HG03378 (cell line): ENCODE measurements around the gene KCNQ5.
"Not testable (repeated sequence)": the region's sequence is repeated elsewhere in the genome, so short reads cannot be mapped to it uniquely, and the experiment has no call there.

ENCODE experiments used
- ATAC-seq: cut with Tn5 transposase; IDR thresholded peaks from one replicate; pipeline ENCODE4 v1.9.1; 2021; ENCODE audit warnings: mild to moderate bottlenecking, moderate library complexity; ENCODE audit not compliant: unreplicated experiment

The KCNQ5 gene

GRCh38 chr6:72890671-72891070 lies 268.8 kb downstream of the KCNQ5 start:
- no peak for ATAC-seq

DNA sequence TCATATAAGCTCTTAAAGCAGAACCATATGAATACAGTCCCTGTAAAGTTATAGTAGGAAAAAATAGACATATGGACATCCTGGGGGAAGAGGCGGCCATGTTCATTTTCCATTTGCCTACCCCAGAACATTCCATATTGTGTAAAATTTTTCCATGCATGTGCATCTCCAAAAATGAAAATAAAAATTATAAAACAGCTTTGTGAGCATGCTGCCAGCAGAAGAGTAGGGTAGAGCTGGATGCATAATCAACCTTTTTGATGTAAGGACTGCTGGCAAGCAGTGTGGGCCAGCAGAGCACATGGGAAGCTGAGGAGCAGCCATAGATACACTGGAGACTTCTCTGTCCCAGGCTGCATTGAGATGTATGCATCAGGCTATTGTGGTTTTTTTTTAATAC lies 271.0 kb downstream of the KCNQ5 start:
- ATAC-seq: no peak

DNA sequence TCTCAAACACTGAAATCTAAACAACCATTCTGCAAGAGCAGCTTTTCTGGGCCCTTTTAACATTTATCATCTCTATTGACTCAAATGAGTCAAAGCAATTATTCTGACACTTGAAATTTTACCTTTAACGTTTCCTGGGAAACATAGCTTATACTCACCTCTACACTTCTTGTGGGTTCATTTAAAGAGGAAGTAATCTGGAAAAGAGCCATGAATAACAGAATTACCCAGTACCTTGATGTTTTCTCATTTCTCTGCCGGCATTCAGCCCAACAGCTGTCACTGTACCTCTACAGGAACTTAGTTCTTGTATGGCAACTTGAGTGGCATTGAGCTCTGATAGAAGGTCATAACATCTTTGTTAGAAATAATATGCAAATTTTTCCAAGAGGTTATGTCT lies 272.2 kb downstream of the KCNQ5 start:
- no peak for ATAC-seq

DNA sequence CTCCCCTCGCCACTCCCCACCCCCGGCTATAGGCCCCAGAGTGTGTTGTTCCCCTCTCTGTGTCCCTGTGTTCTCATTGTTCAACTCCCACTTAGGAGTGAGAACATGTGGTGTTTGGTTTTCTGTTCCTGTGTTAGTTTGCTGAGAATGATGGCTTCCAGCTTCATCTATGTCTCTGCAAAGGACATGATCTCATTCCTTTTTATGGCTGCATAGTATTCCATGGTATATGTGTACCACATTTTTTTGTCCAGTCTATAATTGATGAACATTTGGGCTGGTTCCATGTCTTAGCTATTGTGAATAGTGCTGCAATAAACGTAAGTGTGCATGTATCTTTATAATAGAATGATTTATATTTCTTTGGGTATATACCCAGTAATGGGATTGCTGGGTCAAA lies 276.4 kb downstream of the KCNQ5 start:
- ATAC-seq: not testable (repeated sequence)

DNA sequence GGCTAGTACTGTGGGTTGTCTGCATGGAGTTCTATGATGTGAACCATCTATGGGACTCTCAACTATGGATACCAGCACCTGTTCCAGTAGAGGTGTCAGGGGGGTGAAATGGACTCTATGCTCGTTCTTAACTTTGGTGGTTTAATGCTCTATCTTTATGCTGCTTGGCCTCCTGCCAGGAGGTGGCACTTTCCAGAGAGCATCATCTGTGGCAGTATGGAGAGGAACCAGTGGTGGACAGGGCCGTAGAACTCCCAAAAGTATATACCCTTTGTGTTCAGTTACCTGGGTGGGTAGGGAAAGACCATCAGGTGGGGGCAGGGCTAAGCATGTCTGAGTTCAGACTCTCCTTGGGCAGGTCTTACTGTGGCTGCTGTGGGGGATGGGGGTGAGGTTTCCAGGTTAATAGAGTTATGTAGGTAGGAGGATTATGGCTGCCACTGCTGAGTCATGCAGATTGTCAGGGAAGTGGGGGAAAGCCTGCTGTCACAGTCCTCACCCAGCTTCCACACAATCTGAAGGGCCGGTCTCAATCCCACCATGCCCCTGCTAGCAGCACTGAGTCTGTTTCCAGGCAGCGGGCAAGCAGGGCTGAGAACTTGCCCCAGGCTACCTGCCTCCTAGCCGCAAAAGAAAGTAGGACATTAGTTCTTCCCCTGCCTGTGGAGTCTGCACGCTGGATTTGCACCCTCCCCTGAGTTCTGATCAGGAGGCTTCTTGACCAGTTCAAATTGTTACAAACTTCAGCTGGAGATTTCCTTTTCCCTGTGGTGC lies 284.0 kb downstream of the KCNQ5 start:
- no peak for ATAC-seq

- no peak for ATAC-seq
Measured at GRCh38 chr6:72911463-72912155, 289.7 kb downstream of the KCNQ5 start.

- no peak for ATAC-seq
Measured at GRCh38 chr6:72913797-72914196, 291.9 kb downstream of the KCNQ5 start.

DNA sequence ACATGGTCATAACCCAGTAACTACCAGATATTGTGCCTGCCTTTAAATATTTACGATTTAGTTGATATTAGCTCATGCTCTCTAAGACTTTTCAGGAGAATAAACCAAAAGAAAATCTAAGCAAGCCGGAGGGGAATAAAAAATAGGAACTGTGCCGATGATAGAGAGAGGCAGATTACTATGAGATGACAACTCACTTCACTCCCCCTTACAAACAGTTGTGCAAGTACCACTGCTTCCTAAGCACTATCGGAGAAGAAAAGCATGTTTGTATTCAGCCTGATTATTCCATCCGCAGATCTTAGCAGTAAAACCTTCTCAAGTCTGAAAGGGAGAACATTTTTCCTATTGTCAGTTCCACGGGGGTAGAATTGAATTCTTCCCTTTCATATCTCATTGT lies 294.4 kb downstream of the KCNQ5 start:
- no peak for ATAC-seq

- no peak for ATAC-seq
Measured at GRCh38 chr6:72916906-72917305, 295.0 kb downstream of the KCNQ5 start.

- no peak for ATAC-seq
Measured at GRCh38 chr6:72922401-72922800, 300.5 kb downstream of the KCNQ5 start.

- no peak for ATAC-seq
Measured at GRCh38 chr6:72925136-72925535, 303.3 kb downstream of the KCNQ5 start.

DNA sequence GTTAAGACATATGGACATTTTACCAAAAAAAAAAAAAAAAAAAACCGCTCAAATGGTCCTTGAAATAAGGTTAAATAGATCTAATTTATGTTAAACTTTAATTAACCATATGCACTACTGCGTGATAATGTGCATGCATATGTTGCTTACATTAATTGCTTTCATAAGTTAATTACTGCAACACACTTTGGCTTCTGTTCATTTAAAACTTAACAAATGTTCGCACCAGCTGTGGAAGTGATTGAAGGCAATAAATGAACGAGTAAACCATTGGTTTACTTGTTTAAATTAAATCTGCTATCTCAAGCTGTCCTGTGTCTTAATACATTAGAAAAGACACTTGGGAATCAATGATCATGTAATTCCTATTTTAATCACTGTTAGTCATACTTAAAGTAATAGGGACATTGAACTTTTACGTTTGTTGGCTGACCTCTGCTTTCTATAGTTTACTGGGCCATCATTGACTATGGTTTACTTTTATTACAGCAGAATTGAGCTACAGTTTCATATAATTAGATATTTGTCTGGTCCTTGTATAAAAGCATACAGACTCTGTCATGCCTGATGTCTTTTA lies 308.8 kb downstream of the KCNQ5 start:
- ATAC-seq: no peak

DNA sequence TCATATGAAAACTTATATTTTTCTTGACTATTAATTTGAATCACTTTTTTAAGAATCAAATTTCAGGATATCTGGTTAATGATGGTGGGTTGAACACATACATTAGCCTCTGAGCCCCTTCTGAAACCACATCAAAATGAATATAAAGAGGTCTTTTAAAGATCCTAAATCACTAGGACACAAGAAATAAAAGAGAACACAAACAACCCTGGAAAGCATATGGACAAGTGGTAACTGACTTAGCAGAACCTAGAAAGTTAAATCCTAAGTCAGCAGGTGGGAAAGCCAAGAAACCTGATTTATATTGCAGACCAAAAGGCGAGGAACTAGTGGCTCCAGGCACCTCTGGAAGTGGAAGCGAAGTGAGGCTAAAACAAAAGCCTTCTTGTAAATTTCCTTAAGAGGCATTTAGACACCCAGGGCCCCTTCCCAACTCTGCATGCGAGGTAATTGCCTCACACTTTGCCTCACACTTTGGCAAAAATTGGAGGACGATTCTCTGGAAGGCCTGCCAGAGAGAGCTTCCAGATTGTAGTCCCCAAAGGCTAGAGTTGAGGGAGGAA lies 309.5 kb downstream of the KCNQ5 start:
- ATAC-seq: no peak

GRCh38 chr6:72933233-72933632 lies 311.4 kb downstream of the KCNQ5 start:
- ATAC-seq: no peak

DNA sequence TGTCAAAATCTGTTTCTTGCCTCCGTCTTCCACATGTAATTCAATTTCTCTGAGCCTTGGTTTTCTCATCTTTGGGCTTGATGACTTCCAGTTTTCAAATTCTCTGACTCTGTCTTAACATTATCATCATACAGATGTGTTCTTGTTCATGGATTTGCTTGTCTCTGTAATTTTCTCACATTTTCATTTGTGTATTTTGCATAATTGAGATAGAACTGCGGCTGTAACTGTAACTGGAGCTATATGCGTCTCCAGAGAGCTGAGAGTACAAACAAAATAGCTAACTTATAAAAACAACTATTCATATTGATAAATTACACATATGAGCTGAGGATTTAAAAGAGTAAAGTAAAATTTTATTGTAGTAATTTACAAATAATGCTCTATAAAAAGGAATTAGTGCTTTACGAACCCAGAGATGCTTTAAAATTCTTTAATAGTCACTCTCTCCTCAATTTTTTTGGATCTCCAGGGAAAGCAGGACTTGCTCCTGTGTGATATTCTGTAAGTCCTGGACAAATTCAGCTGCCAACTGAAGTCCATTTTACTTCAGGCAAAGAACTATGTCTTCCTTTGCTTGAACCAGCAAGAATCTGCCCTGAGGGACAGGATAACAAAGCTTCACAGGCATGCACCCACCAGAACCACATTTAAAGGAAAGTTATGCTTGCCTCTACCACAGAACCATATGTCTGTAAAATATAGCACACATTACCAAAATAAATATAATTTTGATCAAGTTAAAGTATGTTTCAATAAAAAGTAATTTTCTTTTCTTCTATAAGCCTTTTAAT lies 315.1 kb downstream of the KCNQ5 start:
- ATAC-seq: no peak

DNA sequence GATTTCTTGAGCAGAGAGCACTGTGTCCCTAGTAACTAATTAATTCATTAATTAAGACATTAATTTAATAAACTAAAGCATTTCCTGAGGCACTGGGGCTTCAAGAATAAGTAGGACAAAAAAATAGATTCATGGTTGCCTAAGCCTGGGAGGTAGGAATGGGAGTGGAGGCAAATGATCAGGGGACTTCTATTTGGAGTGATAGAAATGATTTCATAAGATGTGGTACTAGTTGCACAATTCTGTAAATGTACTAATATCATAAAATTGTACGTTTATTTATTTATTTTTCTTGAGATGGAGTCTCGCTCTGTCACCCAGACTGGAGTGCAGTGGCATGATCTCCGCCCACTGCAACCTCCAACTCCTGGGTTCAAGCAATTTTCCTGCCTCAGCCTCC lies 316.2 kb downstream of the KCNQ5 start:
- no peak for ATAC-seq

DNA sequence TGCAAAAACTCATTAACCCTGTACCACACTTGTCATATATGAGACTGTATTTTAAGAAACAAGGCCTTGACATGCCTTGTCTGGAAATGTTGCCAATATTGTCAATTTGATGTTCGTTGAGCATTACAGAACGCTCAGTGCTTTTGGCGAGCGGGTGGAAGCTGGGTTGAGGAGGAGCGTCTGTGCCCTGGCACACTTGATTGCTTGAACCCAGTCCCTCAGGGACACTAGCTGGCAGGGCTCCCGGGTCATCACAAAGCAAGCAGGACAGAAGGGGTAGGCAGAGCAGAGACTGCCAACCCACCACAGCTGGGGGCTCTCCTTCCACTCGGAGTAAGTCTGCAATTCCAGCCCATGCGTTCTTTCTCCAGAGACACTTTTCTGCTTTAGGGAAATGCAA lies 317.1 kb downstream of the KCNQ5 start:
- no peak for ATAC-seq

DNA sequence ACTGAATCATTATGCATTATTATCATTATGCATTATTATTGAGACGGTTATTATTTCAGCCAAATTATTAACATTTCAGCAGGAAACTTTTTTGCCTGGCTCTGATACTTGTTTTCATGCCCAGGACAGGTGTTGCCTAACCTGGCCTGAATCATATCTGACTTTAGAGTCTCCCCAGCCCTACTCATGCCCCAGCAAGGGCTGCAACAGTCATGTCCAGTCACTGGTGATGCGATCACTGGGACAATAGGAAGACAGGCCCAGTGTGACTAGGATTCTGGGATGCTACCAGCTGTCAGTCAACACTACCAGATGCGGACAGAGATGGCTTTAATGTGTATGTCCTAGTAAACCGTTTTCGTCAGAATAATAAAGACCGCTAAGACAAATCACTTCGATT lies 318.4 kb downstream of the KCNQ5 start:
- ATAC-seq: no peak

GRCh38 chr6:72941263-72941662 lies 319.4 kb downstream of the KCNQ5 start:
- ATAC-seq: no peak

- ATAC-seq: no peak
Measured at GRCh38 chr6:72941751-72942150, 319.9 kb downstream of the KCNQ5 start.

- ATAC-seq: no peak
Measured at GRCh38 chr6:72943699-72944098, 321.8 kb downstream of the KCNQ5 start.
